GF-D8 (cell line): ENCODE data around the gene TMC1.
"Not testable (repeated sequence)": the region's sequence is repeated elsewhere in the genome, so short reads cannot be mapped to it uniquely, and the experiment has no call there.

Experiments
- DNase-seq: peaks from one replicate; lab custom pipeline; 2025; lab: John Stamatoyannopoulos, UW

The TMC1 gene

GRCh38 chr9:72772661-72773060, 251.3 kb downstream of the TMC1 start:
- DNase-seq: no peak

GRCh38 chr9:72773570-72773969, 252.2 kb downstream of the TMC1 start:
- no peak for DNase-seq

DNA sequence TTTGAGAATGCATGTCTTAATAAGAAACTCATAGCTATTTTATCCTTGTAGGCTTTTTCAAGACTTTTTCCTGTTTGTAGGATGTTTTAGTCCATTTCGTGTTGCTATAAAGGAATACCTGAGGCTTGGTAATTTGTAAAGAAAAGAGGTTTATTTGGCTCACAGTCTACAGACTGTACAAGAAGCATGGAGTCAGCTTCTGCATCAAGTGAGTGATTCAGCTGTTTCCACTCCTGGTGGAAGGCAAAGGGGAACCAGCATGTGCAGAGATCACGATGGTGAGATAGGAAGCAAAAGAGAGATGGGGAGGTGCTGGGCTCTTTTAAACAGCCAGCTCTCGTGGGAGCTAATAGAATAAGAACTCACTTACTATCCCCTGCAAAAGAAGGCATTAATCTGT, 254.2 kb downstream of the TMC1 start:
- no peak for DNase-seq

DNA sequence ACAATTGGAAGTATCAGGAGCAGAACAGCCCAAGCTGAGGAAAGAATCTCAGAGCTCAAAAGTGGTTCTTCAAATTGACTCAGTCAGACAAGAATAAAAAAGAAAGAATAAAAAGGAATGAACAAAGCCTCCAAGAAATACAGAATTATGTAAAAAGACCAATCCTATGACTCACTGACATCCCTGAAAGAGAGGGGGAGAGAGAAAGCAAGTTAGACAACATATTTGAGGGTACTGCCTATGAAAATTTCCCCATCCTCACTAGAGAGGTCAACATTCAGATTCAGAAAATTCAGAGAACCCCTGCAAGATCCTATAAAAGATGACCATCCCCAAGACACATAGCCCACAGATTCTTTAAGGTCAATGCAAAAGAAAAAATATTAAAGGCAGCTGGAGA, 258.2 kb downstream of the TMC1 start:
- DNase-seq: no peak

DNA sequence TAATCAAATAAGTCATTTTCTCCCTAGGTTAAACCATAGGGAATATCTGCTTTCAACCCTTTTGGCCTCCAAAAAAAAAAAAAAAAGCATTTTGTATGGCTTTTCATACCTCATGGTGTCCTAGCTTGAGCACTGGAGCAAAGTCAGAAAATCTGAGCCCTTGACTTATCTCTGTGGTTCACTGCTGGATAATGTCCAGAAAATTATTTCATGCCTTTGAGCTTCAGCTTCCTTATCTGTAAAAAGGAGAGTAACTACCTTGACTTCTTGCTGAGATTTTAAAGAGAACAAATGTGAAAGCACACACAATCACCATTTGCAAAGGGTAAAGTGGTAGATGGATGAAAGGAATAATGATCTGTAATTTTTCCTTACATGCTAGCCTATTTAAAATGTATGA, 265.5 kb downstream of the TMC1 start:
- no peak for DNase-seq

DNA sequence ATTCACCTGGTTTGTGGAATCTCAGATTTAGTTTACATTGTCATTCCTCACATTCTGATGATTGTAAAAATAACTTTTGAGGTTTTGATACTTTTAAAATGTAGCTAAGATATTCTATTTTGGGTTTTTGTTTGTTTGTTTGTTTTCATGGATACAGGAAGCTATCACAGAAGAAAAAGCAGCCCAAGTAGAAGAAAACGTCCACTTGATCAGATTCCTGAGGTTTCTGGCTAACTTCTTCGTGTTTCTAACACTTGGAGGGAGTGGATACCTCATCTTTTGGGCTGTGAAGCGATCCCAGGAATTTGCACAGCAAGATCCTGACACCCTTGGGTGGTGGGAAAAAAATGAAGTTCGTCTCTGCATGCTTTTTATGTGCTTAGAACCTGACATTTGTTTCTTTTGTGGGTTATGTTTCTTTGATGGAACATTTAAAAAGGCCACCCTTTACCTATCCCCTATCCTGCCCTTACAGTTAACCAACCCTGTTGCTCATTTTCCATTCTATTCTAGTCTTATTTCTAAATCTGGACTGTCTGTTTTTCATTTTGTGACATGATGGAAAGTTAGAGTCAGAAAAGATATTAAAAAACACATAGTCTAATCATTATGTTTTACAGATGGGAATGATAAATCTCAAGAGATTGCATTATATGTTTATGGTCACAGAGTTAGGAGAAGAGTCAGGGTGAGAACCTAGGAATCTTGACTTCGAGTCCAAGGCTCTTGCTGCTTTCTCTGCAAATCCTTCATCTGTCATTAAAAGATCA, 267.7 kb downstream of the TMC1 start:
- no peak for DNase-seq

DNA sequence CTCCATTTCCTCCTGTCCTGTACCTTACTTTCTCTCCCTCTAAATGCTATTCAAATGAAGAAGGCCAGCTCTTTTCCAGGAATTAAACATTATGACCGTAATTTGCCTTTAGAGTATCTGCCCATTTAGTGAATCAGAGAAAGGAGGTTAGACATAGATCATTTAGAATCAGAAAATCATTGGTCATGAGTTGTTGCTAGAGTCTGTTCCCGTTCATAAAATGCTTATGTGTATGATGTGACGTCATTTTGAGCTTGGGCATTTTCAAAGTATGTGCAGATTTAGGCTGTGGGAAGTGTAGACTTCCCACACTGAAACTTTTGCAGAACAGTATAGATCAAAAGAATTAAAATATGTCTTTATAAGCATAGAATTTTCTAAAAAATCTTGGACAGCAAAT, 268.5 kb downstream of the TMC1 start:
- no peak for DNase-seq

GRCh38 chr9:72790989-72791388, 269.6 kb downstream of the TMC1 start:
- DNase-seq: no peak

GRCh38 chr9:72791436-72791835, 270.0 kb downstream of the TMC1 start:
- no peak for DNase-seq

GRCh38 chr9:72794946-72795345, 273.5 kb downstream of the TMC1 start:
- DNase-seq: no peak

GRCh38 chr9:72800328-72800994, 279.1 kb downstream of the TMC1 start:
- DNase-seq: no peak

DNA sequence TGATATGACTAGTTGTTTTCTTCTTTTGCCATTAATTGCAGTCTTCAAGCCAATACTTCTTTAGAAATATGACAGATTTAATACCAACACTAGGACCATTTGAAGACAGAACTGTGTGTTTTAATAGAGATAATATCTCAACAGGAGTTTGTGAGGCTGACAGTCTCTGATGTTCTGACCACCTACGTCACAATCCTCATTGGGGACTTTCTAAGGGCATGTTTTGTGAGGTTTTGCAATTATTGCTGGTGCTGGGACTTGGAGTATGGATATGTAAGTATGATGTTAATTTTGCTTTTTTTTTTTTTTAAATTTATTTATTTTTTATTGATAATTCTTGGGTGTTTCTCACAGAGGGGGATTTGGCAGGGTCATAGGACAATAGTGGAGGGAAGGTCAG, 283.8 kb downstream of the TMC1 start:
- no peak for DNase-seq

DNA sequence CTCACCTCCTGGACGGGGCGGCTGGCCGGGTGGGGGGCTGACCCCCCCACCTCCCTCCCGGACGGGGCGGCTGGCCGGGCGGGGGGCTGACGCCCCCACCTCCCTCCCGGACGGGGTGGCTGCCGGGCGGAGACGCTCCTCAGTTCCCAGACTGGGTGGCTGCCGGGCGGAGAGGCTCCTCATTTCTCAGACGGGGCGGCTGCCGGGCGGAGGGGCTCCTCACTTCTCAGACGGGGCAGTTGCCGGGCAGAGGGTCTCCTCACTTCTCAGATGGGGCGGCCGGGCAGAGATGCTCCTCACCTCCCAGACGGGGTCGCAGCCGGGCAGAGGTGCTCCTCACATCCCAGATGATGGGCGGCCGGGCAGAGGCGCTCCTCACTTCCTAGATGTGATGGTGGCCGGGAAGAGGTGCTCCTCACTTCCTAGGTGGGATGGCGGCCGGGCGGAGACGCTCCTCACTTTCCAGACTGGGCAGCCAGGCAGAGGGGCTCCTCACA, 285.0 kb downstream of the TMC1 start:
- not testable (repeated sequence) for DNase-seq

DNA sequence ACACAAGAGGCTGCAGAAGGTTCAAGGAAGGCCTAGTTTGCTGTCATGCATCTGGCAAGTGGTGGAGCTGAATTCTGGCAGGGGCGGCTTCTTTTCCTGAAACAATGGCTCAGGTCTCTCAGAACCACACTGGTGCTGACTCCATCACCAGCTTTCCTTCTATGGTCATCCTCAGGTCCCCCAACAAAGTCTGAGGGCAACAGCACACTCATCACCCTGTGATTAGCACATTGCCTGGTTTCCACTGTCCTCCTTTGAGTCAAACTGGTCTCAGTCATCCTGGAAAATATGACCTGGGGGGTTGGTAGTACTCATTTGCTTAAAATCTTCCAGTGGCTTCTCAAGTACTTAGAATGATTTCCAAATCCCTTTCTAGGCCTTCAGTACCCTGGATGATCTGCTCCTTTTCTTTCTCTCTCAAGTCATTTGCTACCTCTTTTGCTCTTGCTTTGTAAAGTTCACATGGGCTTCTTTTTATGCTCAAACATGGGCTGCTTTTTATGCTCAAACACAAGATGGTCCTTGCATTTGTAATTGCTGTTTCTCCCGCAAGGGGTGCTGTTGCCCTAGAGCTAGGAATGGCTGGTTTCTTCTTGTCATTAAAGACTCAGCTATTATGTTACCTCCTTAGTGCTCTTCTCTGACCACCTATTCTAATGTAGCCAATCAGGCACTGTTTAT, 286.5 kb downstream of the TMC1 start:
- DNase-seq: no peak

- DNase-seq: no peak
These were observed 287.0 kb downstream of the TMC1 start for GRCh38 chr9:72808446-72808768.

- DNase-seq: no peak
These were observed 288.2 kb downstream of the TMC1 start for GRCh38 chr9:72809586-72809985.

GRCh38 chr9:72812559-72813111, 291.2 kb downstream of the TMC1 start:
- no peak for DNase-seq

DNA sequence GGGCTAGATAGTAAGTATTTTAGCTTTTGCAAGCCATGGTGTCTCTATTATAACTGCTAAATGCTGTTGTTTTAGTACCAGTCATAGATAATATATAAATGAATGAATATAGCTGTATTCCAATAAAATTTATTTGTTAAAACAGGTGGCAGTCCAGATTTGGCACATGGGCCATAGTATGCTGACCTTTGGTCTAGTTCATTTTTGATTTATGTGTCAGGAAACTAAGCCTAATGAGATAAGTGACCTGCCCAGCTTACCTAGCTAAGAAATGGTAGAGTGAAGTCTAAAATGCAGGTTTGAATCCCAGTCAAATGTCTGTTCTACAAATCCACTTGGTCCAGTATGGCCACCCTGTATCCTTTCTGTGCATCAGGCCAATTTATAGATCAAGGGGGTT, 292.1 kb downstream of the TMC1 start:
- no peak for DNase-seq

GRCh38 chr9:72814083-72814597, 292.7 kb downstream of the TMC1 start:
- no peak for DNase-seq

DNA sequence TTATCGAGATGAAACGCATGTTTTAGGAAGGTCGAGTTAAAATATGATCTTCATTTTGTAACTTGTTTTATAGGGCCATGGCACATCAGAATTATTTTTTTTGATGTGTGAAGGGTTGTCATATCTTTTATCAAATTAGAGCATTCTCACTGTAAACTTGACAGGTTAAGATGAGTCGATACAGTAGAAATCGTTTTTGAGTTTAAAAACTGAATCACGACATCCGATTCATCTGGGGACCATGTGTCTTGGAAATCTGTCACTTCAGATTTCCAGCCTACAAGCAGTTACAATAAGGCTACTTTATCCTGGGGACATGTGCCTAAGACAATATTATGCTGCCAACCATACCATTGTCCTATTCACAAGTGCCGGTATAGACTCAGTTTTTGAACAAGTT, 295.3 kb downstream of the TMC1 start:
- DNase-seq: no peak

DNA sequence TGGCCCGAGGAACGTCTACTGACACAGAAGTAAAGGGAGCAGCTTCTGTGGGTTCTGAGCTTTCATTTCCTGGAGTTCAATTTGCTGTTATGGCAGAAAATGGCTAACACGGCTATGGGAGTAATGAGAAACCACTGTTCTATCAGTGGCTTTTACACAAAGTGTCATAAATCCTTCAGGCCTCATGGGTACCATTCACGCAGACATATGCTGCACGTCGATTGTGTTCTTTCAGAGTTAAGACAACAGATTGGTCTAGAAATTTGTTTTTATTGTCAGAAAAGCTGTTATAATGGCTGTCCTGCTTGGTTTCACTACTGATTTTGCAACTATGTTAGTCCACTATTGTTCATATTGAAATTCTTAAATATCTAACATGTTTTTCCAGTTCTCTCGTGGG, 296.0 kb downstream of the TMC1 start:
- no peak for DNase-seq

DNA sequence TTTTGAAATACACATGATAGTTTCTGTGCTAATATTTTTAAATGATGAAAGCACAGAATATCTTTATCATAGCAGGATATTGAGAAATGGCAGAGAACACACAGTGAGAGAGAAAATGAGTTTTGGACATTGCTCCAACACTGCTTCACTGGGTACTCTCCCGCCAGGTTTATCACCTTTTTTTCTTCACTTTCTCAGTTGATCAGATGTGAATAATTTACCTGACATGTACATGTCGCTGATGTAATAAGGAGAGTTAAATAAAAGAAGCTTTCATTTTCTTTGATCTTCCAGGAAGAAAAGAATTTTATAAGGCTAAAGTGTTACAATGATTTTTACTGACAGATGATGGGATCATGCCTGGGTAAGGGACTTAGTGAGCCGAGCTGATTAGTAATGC, 297.0 kb downstream of the TMC1 start:
- no peak for DNase-seq

DNA sequence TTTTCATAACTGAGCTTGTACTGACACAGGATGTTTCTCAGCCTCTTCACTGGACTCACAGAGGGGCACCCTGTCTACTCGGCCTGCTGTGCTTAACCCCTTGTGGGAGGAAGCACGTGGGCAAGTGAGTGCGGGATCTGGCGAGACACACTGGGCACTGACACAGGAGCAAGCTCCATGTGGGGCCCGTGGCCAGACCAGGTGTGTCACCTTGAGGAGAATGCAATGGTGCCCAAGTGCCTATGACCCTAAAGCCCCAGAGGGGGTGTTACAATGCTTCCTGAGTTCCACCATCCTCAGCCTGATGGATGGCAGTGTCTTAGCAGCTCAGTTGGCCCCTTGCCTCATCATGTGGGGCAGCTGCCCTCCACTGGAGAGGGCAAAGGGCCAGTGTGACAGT, 302.6 kb downstream of the TMC1 start:
- no peak for DNase-seq
